T47D (cell line): ENCODE data around the gene PCDH10.
A peak's percentile ranks its signal among the peaks of the same experiment; 100 is the strongest.

ENCODE experiments used
- DNase-seq, 2 experiments: peaks; one replicate each; pipeline versions ENCODE4 v3.0.0 to v3.0.0-alpha.2; 2011 to 2012; ENCODE audit warnings: low read depth in 1 of 2, low spot score in 1 of 2
- JUND ChIP-seq: IDR thresholded peaks from 2 replicates; pipeline ENCODE4 v1.6.1; 2012; ENCODE audit warnings: low read depth
- in situ Hi-C: cut with HindIII; loops from 2 replicates; pipeline ENCODE4 v1.10.0; 2016; ENCODE audit warnings: low sequenced_read_pairs, low pct_unique_long_range_greater_than_20kb

The PCDH10 gene

GRCh38 chr4:133145241-133145640 lies 3.9 kb upstream of the PCDH10 start:
- in situ Hi-C loops: no loop called here
- DNase-seq: no peak
- TF ChIP-seq JUND: no peak

GRCh38 chr4:133145758-133146573 lies 3.1 kb upstream of the PCDH10 start:
- no peak for DNase-seq
- in situ Hi-C loops: no loop called here
- TF ChIP-seq JUND: no peak

- DNase-seq: peak; percentile 33 to 46
- in situ Hi-C loops: no loop called here
Measured at GRCh38 chr4:133146574-133147241, 2.4 kb upstream of the PCDH10 start.

GRCh38 chr4:133147286-133147821 lies 1.7 kb upstream of the PCDH10 start:
- TF ChIP-seq JUND: no peak
- no peak for DNase-seq
- in situ Hi-C loops: no loop called here

More at GRCh38 chr4:133146574-133147241, 2.4 kb upstream of the PCDH10 start:
- no peak for TF ChIP-seq JUND

- DNase-seq: no peak
- no peak for TF ChIP-seq JUND
- in situ Hi-C loops: no loop called here
Measured at GRCh38 chr4:133147921-133148689, 989 bp upstream of the PCDH10 start.

- in situ Hi-C loops: no loop called here
- TF ChIP-seq JUND: no peak
- DNase-seq: no peak
Measured at GRCh38 chr4:133149364-133149695, 236 bp downstream of the PCDH10 start.

GRCh38 chr4:133149932-133150471 lies 908 bp downstream of the PCDH10 start:
- no peak for DNase-seq
- in situ Hi-C loops: no loop called here
- TF ChIP-seq JUND: no peak

GRCh38 chr4:133150486-133151340 lies 1.6 kb downstream of the PCDH10 start:
- no peak for TF ChIP-seq JUND
- in situ Hi-C loops: no loop called here
- no peak for DNase-seq

- no peak for TF ChIP-seq JUND
- in situ Hi-C loops: no loop called here
- no peak for DNase-seq
Measured at GRCh38 chr4:133151341-133151690, 2.2 kb downstream of the PCDH10 start.

- in situ Hi-C loops: no loop called here
Measured at GRCh38 chr4:133151691-133152329, 2.7 kb downstream of the PCDH10 start.

GRCh38 chr4:133152330-133152821 lies 3.3 kb downstream of the PCDH10 start:
- no peak for TF ChIP-seq JUND
- DNase-seq: no peak
- in situ Hi-C loops: no loop called here

More at GRCh38 chr4:133151691-133152329, 2.7 kb downstream of the PCDH10 start:
- DNase-seq: no peak
- TF ChIP-seq JUND: no peak
